ENCODE results near the gene ALDH1A1. TPM values are rescaled to one million over a fixed set of nuclear protein-coding genes. Genes with fewer than 3 reads are reported as not detected.

Gene ALDH1A1
- total RNA-seq, 1 donor from 2014 or later: 0.27 TPM

DNA sequence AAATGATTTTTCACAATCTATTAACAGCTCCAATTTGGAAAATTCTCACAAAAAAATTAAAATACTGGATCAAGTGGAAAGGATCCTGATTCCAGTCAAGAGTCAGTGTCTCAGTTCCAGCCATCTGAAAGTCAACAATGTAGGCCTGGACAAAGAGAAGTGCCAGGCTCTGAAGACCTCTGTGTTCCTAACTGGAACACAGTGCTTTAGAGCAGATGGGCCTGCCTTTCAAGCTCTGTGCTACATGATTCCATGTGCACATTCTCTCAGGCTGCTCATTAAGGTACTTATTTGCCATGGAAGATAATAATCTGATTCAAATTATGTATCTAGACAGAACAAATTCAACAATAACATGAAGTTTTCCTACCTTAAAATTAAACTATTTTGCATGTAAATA, 30.2 kb upstream of the ALDH1A1 start:
- no peak overlapping the region for H3K4me3 Mint-ChIP-seq (ENCODE audit: unreplicated experiment)

DNA sequence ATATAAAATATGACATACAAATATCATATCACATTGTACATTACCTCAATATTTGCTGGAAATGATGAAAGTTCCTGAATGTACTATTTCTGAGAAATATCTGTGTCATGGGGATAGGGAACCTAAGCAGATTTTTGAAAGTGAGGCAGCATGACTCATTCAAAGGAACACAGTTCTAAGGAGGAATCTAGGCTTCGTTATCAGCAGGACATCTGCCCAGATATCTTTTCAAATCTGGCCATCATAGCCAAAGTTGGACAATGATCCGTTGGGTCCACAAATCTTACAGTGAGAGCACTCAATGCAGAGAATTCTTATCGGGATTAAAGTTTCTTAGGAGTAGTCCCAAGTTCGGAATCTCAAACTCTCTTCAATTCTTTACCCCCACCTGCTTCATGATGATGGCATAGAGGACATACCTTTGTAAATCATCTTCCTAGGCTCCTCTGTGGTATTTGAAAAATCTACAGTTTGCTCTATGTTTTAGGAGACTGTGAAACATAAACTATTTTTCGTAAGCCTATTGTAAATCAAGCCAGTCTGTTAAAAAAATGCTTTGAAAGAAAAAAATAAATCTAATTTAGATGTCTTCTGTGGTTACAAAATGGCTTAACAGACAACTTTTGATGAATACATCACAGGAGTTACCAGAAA, 29.4 kb upstream of the ALDH1A1 start:
- Mint-ChIP-seq H3K4me1 (ENCODE audit: low read depth) (no peaks in the 10 kb centered on the region), H3K27me3 (ENCODE audit: low read depth) (peaks cover 2% of the 10 kb centered on the region), H3K9me3 (ENCODE audit: low read depth) (no peaks in the 10 kb centered on the region), H3K36me3 (ENCODE audit: low read depth) (no peaks in the 10 kb centered on the region), H3K4me3 (ENCODE audit: unreplicated experiment) (no peak overlapping the region), H3K27ac (ENCODE audit: unreplicated experiment) (no peak overlapping the region)
- TF ChIP-seq, protein P1, sequence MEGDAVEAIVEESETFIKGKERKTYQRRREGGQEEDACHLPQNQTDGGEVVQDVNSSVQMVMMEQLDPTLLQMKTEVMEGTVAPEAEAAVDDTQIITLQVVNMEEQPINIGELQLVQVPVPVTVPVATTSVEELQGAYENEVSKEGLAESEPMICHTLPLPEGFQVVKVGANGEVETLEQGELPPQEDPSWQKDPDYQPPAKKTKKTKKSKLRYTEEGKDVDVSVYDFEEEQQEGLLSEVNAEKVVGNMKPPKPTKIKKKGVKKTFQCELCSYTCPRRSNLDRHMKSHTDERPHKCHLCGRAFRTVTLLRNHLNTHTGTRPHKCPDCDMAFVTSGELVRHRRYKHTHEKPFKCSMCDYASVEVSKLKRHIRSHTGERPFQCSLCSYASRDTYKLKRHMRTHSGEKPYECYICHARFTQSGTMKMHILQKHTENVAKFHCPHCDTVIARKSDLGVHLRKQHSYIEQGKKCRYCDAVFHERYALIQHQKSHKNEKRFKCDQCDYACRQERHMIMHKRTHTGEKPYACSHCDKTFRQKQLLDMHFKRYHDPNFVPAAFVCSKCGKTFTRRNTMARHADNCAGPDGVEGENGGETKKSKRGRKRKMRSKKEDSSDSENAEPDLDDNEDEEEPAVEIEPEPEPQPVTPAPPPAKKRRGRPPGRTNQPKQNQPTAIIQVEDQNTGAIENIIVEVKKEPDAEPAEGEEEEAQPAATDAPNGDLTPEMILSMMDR (IDR thresholded peaks at IDR 0.05): no peak
- DNase-seq (ENCODE audit: low spot score): no peak

More for the DNA sequence above, 30.2 kb upstream of the ALDH1A1 start:
- no peaks in the 10 kb centered on the region for H3K36me3 Mint-ChIP-seq (ENCODE audit: low read depth)
- no peak overlapping the region for H3K27ac Mint-ChIP-seq (ENCODE audit: unreplicated experiment)
- no peak for DNase-seq (ENCODE audit: low spot score)
- TF ChIP-seq, protein P1 (IDR thresholded peaks at IDR 0.05): no peak
- no peaks in the 10 kb centered on the region for H3K4me1 Mint-ChIP-seq (ENCODE audit: low read depth)
- H3K27me3 Mint-ChIP-seq (ENCODE audit: low read depth): peaks cover 2% of the 10 kb centered on the region
- H3K9me3 Mint-ChIP-seq (ENCODE audit: low read depth): no peaks in the 10 kb centered on the region

DNA sequence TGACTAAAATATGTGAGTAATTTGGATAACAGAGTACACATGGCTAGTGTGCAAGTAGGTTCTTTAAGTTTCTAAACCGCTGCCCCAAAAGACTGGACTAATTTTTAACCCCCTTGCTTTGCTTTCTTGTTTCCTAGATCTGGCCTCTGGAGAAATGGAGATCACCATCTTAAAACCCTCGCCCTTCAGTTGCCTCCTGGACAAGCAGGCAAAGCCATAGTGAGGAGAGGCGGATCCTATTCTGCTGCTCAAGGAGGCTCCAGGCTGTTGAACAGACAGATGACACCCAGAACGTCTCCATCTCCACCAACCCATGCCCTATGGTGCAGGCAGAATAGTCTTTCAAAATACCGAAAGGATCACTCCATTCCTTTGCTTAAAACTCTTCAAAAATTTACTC, 28.6 kb upstream of the ALDH1A1 start:
- no peak overlapping the region for H3K4me3 Mint-ChIP-seq (ENCODE audit: unreplicated experiment)
- H3K27ac Mint-ChIP-seq (ENCODE audit: unreplicated experiment): no peak overlapping the region
- H3K27me3 Mint-ChIP-seq (ENCODE audit: low read depth): peaks cover 2% of the 10 kb centered on the region
- no peaks in the 10 kb centered on the region for H3K9me3 Mint-ChIP-seq (ENCODE audit: low read depth)
- no peak for DNase-seq (ENCODE audit: low spot score)
- H3K4me1 Mint-ChIP-seq (ENCODE audit: low read depth): no peaks in the 10 kb centered on the region
- TF ChIP-seq, protein P1 (IDR thresholded peaks at IDR 0.05): no peak
- no peaks in the 10 kb centered on the region for H3K36me3 Mint-ChIP-seq (ENCODE audit: low read depth)

DNA sequence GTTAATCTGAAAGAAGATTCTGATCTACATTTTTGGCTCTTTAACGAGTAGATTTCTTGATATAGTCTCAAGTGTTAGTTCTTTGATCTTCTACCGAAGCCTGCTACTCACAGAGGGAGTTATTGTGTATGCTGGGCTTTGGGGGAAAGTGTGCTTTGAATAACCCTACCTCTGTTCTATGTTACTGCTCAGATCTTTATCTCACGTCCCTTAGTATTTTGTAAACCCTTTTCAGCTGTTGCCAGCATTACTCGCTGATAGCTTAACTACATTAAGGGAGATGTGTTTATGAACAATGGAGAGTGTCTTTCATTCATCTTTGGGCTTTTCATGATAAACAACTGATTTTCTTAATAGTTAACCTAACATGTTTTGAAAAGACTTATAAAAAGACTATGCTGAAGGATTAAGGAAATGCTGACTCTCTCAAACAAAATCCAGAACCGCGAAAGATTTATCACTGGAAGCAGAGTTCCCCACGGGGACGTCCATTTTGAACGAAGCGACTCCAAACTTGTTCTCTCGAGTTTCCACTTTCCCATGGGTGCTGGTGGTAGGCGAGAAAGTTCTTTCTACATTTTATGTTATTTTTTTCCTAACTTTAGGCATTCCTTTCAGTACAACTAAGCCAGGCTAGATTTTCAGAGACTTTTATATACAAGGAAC, 27.9 kb upstream of the ALDH1A1 start:
- Mint-ChIP-seq H3K4me3 (ENCODE audit: unreplicated experiment) (no peak overlapping the region), H3K36me3 (ENCODE audit: low read depth) (no peaks in the 10 kb centered on the region), H3K27me3 (ENCODE audit: low read depth) (peaks cover 7% of the 10 kb centered on the region), H3K27ac (ENCODE audit: unreplicated experiment) (no peak overlapping the region), H3K4me1 (ENCODE audit: low read depth) (no peaks in the 10 kb centered on the region), H3K9me3 (ENCODE audit: low read depth) (no peaks in the 10 kb centered on the region)
- no peak for DNase-seq (ENCODE audit: low spot score)
- TF ChIP-seq, protein P1 (IDR thresholded peaks at IDR 0.05): no peak

DNA sequence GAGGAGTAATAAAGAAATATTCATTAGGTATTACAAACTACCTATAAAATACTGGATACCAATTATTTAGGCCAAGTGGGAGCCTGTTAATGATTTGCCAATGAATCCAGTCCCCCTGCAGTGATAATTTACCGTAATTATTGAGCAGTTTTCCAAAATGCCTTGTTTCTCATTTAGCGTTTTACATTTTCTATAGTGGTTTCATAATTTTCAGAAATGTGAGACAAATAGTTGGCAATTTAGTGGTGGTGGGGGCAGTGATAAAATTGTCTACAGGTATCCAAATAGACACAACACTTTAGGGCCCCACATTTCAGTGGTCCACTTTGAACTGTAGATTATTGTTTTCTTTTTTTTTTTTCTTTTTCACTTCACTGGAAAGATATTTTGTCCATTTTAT, 27.3 kb upstream of the ALDH1A1 start:
- Mint-ChIP-seq H3K27ac (ENCODE audit: unreplicated experiment) (no peak overlapping the region), H3K27me3 (ENCODE audit: low read depth) (peaks cover 7% of the 10 kb centered on the region), H3K4me3 (ENCODE audit: unreplicated experiment) (no peak overlapping the region), H3K9me3 (ENCODE audit: low read depth) (no peaks in the 10 kb centered on the region), H3K4me1 (ENCODE audit: low read depth) (no peaks in the 10 kb centered on the region), H3K36me3 (ENCODE audit: low read depth) (no peaks in the 10 kb centered on the region)
- TF ChIP-seq, protein P1 (IDR thresholded peaks at IDR 0.05): no peak
- DNase-seq (ENCODE audit: low spot score): no peak

Data from chondrocyte (in vitro differentiated cells).